WI38 (cell line): ENCODE data around the gene GTF2A1.

Experiments
- H3K4me3 ChIP-seq: 2 replicates; pipeline ENCODE4 v1.5.1; 2011; ENCODE audit warnings: low read depth, mild to moderate bottlenecking, control low read depth, low read length
- TF ChIP-seq, protein P1 (sequence below): IDR thresholded peaks from 2 replicates; pipeline ENCODE4 v1.5.1; 2012; ENCODE audit warnings: low read depth, mild to moderate bottlenecking, control low read depth, low read length

The GTF2A1 gene

DNA sequence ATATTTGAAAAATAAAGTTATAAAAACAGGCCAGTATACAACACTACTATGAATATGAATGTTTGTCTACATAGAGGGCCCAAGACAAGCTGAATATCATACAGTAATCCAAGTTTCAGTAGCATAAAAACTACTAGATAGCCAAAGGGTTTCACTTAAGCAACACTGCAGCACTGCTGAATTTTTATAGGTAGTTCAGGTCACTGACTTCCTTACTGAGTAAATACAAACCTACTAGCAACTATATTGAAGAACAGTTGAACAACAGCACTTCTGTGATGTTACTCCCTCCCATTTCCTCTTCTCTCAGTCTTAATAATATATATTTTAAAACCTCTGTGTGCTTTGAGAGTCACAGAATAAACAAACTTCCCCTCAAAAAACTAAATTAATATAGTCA is 42.7 kb downstream of the GTF2A1 start:
- TF ChIP-seq, protein P1, sequence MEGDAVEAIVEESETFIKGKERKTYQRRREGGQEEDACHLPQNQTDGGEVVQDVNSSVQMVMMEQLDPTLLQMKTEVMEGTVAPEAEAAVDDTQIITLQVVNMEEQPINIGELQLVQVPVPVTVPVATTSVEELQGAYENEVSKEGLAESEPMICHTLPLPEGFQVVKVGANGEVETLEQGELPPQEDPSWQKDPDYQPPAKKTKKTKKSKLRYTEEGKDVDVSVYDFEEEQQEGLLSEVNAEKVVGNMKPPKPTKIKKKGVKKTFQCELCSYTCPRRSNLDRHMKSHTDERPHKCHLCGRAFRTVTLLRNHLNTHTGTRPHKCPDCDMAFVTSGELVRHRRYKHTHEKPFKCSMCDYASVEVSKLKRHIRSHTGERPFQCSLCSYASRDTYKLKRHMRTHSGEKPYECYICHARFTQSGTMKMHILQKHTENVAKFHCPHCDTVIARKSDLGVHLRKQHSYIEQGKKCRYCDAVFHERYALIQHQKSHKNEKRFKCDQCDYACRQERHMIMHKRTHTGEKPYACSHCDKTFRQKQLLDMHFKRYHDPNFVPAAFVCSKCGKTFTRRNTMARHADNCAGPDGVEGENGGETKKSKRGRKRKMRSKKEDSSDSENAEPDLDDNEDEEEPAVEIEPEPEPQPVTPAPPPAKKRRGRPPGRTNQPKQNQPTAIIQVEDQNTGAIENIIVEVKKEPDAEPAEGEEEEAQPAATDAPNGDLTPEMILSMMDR = no peak
- H3K4me3 ChIP-seq = no peak overlapping the region

DNA sequence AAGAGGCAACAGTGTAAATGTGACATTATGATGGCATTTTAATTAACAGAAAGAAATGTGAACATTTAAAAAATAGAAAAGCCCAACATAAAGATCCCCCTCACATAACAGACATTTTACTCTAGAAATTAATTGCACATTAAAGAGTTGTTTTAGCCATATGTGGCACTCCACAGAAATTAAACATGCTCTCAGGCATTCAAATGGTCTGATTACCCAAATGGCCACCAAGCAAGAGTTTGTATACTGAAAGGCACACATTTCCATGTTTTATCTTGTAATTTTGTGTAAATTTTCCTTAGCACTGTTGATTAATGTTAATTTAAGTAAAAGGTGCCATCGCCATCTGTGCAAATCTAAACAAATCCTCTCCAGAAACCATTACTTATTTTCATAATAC is 43.5 kb downstream of the GTF2A1 start:
- TF ChIP-seq, protein P1 = no peak
- no peak overlapping the region for H3K4me3 ChIP-seq

GRCh38 chr14:81176241-81176640 is 44.5 kb downstream of the GTF2A1 start:
- TF ChIP-seq, protein P1 = no peak
- no peak overlapping the region for H3K4me3 ChIP-seq

DNA sequence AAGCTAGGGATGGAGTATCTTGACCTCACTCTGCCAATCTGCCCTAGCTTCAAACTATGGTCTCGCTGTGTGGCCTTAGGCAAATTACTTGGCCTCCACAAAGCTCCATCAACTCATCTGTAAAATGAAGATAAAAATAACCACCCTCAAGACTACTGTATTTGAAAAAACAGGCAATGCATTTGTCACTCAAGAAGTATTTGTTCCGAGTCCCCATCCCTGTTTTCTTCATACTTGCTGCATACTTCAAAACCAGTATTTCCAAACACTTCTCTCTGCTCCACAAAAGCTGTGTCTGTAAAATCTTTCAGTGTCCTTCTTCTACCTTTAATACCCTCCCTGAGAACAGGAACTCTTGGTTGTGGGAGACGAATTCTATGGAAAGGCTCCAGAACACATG is 47.9 kb downstream of the GTF2A1 start:
- no peak overlapping the region for H3K4me3 ChIP-seq
- TF ChIP-seq, protein P1 = no peak

GRCh38 chr14:81172353-81172752 is 48.4 kb downstream of the GTF2A1 start:
- TF ChIP-seq, protein P1 = no peak
- H3K4me3 ChIP-seq = no peak overlapping the region

GRCh38 chr14:81170829-81171195 is 49.9 kb downstream of the GTF2A1 start:
- peak overlapping the region; percentile 71; the same call in 1 of the 2 replicates for H3K4me3 ChIP-seq
- TF ChIP-seq, protein P1 = no peak

GRCh38 chr14:81170104-81170828 is 50.5 kb downstream of the GTF2A1 start:
- TF ChIP-seq, protein P1 = peak; percentile 92
- peak overlapping the region; percentile 71 for H3K4me3 ChIP-seq
